ENCODE measurements around the gene HIVEP3.
A peak's percentile ranks its signal among the peaks of the same experiment; 100 is the strongest.

Gene HIVEP3

GRCh38 chr1:41892301-41892781 lies 26.4 kb downstream of the HIVEP3 start:
- DNase-seq = no peak

- DNase-seq = peak; percentile 11 to 41 (median 29)
Observed at GRCh38 chr1:41891199-41891896, 27.4 kb downstream of the HIVEP3 start.

- DNase-seq = peak in 2 of 3 experiments; percentile 17 to 34
Observed at GRCh38 chr1:41890825-41891198, 27.9 kb downstream of the HIVEP3 start.

- no peak for DNase-seq
Observed at GRCh38 chr1:41889506-41890414, 29.0 kb downstream of the HIVEP3 start.

- DNase-seq = no peak
Observed at GRCh38 chr1:41888756-41889155, 30.0 kb downstream of the HIVEP3 start.

DNA sequence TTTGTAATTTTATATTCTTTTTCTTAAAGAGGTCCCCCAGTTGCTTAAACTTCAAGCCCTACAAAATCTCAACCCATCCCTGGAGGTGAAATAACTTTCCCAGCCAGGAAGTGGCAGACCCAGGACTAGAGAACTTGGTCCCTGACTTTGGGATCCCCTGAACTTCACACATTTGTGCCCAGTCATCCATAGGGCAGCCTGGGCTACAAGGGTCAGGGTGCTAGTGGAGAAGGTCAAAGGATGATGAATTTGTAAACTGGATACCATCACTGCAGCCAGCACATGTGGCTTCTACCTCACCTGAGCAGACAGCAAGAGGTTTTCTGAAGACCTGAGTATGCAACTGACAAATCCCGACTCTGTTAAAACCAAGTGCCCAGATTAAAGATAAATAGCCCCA lies 31.4 kb downstream of the HIVEP3 start:
- DNase-seq = no peak

DNA sequence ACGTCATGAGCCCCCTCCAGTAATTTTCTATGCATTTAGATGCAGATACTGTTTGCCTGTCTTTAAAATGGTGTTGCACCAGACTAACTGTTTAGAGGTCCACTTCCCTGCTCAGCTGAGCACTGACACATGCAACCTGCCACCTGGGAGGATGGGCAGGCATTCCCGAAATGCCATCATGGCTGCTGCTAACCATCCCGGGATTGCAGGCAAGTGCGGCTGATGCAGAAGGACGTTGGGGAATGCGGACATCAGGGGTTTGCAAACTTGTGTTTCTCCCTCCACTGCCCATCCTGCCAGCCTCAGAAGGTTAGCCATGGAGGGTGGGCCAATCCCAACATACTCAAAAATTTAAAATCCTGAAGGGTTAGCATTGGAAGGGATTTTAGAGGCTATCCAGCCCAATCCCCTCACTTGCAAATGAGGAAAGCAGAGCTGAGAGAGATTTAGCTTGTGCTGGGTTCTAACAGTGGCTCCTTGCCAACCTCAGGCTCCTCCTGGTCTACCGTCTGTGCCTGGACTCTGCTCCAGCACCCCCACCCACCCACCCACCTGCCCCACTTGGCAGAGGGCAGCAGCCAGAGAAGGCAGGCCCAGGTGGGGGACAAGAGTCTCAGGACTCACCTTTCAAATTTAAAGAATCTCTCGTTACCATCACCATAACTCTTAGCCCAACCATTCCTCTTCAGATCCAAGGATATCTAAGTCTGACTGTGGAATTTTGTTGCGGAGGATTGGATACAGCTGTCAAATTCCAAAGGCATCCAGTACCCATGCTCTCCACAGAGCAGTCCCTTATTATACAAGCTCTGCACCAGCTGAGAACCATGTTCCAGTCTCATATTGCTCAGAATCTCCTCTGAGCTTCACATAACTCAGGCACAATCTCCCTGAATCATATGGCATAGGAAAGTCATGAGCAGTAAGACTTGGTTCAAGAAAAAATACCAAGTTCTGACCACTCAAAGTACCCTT lies 34.2 kb downstream of the HIVEP3 start:
- DNase-seq = no peak

- DNase-seq = no peak
Observed at GRCh38 chr1:41883507-41883906, 35.2 kb downstream of the HIVEP3 start.

GRCh38 chr1:41882486-41882885 lies 36.2 kb downstream of the HIVEP3 start:
- DNase-seq = no peak

GRCh38 chr1:41882068-41882477 lies 36.6 kb downstream of the HIVEP3 start:
- peak in 2 of 3 experiments; percentile 62 to 84 for DNase-seq

GRCh38 chr1:41880950-41881885 lies 37.5 kb downstream of the HIVEP3 start:
- DNase-seq = peak in 1 of 3 experiments; percentile 9

GRCh38 chr1:41880261-41880660 lies 38.5 kb downstream of the HIVEP3 start:
- DNase-seq = no peak

DNA sequence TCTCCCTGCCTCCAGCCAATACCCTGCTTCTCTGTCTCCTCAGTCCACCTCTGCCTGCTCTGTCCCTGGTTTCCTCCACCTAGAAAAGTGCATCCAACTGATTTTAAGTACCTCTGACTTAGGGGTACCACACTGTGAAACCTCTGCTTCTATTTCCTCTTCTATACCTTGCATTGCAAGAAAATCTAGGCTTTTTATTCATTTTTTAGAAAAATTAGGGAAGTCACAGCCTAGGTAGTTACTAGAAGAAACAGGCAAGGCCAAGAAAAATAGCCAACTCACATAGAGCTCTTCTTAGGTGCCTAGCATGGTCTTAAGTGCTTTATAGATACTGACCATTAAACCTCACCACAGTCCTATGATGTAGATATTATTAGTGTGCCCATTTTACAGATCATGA lies 39.1 kb downstream of the HIVEP3 start:
- no peak for DNase-seq

DNA sequence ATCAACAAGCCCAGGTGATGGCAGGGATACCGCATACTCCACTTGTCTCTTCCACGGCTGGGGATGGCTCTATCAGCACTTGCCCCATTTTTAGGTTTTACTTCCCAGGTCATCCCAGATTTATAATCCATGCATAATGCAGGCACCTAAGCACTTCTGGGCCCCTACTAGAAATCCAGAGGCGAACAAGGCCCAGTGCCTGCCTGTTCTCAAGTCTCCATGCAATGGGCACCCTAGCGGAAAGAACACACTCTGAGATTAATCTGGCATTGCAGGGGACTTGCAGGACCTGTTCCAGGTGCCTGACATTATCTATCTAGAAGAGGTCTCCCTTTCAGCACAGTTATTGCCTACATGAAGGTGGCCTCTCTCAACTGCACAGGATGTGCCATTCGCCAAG lies 39.8 kb downstream of the HIVEP3 start:
- DNase-seq = no peak

DNA sequence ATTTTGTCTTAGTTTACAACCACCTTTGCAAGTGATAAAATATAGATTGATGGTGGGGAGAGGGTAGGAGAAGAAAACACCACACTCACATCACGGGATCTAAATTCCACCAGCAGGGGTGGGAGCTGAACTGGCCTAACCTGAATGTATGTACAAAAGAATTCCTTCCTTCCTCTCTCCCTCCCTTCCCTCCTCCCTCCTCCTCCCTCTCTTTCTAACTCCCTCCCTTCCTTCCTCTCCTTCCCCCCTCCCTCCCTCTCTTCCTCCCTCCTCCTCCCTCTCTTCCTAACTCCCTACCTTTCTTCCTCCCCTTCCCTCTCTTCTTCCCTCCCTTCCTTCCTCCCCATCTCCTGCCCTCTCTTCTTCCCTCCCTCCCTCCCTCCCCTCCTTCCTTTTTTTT lies 40.2 kb downstream of the HIVEP3 start:
- DNase-seq = no peak

- DNase-seq = no peak
Observed at GRCh38 chr1:41876576-41877445, 41.9 kb downstream of the HIVEP3 start.

- no peak for DNase-seq
Observed at GRCh38 chr1:41875487-41875886, 43.2 kb downstream of the HIVEP3 start.

- no peak for DNase-seq
Observed at GRCh38 chr1:41874903-41875411, 43.8 kb downstream of the HIVEP3 start.

DNA sequence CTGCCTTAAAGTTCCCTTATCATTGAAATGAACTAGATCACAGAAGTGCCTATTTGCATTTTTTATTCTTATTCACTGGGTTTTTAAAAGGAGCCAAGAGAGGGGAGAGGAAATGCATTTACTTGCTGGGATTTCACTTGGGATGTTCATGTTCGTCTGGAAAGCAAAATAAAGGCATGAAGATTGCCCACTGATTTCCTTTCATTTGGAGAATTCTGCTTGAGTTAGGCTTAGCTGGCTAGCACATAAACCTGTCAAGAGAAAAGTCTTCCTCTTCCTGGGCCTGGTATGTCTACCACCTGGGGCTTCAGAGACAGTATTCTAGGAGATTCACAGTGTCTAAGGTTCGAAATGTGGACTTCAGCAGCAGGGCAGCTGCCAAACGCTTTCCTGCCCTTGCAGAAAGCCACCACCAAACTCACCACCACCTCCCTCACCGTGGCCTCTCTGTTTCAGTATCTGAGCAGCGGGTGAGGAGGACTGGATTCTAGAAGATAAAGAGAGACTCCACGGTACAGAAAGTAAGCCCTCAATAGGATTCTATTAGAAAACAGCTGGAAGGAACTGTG lies 44.5 kb downstream of the HIVEP3 start:
- no peak for DNase-seq

GRCh38 chr1:41872074-41872473 lies 46.6 kb downstream of the HIVEP3 start:
- DNase-seq = no peak

Measured in NCI-H1417 (cell line).